HepG2 (cell line): Measurements from ENCODE around the gene SPINDOC. TPM values are rescaled to one million over a fixed set of nuclear protein-coding genes. Genes with fewer than 3 reads are reported as not detected.
A peak's percentile ranks its signal among the peaks of the same experiment; 100 is the strongest.

ENCODE experiments used
- ARID3A ChIP-seq: IDR thresholded peaks from 2 replicates; pipeline ENCODE4 v1.6.1; 2012; ENCODE audit warnings: low read depth, low read length, improper control_type of control experiment
- GATAD2A ChIP-seq: IDR thresholded peaks from 2 replicates; pipeline ENCODE4 v1.6.1; 2016
- SOX6 ChIP-seq, 2 experiments: fragments of 450-650 bp in 1 of 2; sonication (generic) in 1 of 2; formaldehyde crosslinking in 1 of 2; IDR thresholded peaks; 2 replicates each; pipeline versions ENCODE4 v1.4.0 to v1.6.1; 2017 to 2020; ENCODE audit warnings: antibody characterized with exemption in 1 of 2, mild to moderate bottlenecking in 1 of 2, missing genetic modification reagents in 1 of 2
- ZBTB38 ChIP-seq: sonication (generic); formaldehyde crosslinking; IDR thresholded peaks from 2 replicates; pipeline ENCODE4 v1.5.1; 2020; ENCODE audit warnings: mild to moderate bottlenecking, missing genetic modification reagents
- ZNF34 ChIP-seq: sonication (generic); formaldehyde crosslinking; IDR thresholded peaks from 2 replicates; pipeline ENCODE4 v1.4.0; 2020; ENCODE audit warnings: mild to moderate bottlenecking, missing genetic modification reagents, borderline replicate concordance
- ZNF569 ChIP-seq: sonication (generic); formaldehyde crosslinking; IDR thresholded peaks from 2 replicates; pipeline ENCODE4 v1.5.0; 2020; ENCODE audit warnings: mild to moderate bottlenecking, missing genetic modification reagents, moderate library complexity, borderline replicate concordance
- polyA plus RNA-seq, 8 experiments: library from polyadenylated mRNA; depleted of rRNA in 3 of 8; stranded (reverse) in 7 of 8; unstranded in 1 of 8; fragments of >200 nt; fragmentation: Illumina TruSeq in 4 of 8; extraction: Trizol in 4 of 8; gene quantifications; 2 replicates each; pipeline versions ENCODE4 v1.2.1 to v1.2.3, GENCODE V29; 2011 to 2016; ENCODE audit warnings: low read depth in 4 of 8, missing spikeins in 1 of 8, mixed read lengths in 1 of 8; ENCODE audit not compliant: insufficient read depth in 1 of 8
- total RNA-seq, 5 experiments: library from RNA; depleted of rRNA; stranded (reverse); fragments of >200 nt; fragmentation: Illumina TruSeq; extraction: Trizol; gene quantifications; 2 replicates each; pipeline ENCODE4 v1.2.3, GENCODE V29; 2016; ENCODE audit warnings: low read depth in 1 of 5
- TF ChIP-seq, protein P1 (sequence below): sonication (generic); formaldehyde crosslinking; IDR thresholded peaks from 2 replicates; pipeline ENCODE4 v1.4.0; 2020; ENCODE audit warnings: missing genetic modification reagents
- TF ChIP-seq, protein P2 (sequence below): sonication (generic); formaldehyde crosslinking; conservative IDR thresholded peaks from 2 replicates; pipeline ENCODE4 v1.4.0; 2020; ENCODE audit warnings: missing genetic modification reagents
- TF ChIP-seq, protein P3 (sequence below): sonication (generic); formaldehyde crosslinking; IDR thresholded peaks from 2 replicates; pipeline ENCODE4 v1.4.0; 2020; ENCODE audit warnings: mild to moderate bottlenecking, missing genetic modification reagents
- TF ChIP-seq, protein P4 (sequence below): sonication (generic); formaldehyde crosslinking; IDR thresholded peaks from 2 replicates; pipeline ENCODE4 v1.8.1; 2023; ENCODE audit warnings: mild to moderate bottlenecking, inconsistent platforms, moderate library complexity, missing genetic modification reagents, borderline replicate concordance

SPINDOC gene
- total and polyA plus RNA-seq, 2 of the 13 experiments (the other 11 are each of a cell fraction or from before 2014, with no cell fraction given): 21.4 to 29.9 TPM

DNA sequence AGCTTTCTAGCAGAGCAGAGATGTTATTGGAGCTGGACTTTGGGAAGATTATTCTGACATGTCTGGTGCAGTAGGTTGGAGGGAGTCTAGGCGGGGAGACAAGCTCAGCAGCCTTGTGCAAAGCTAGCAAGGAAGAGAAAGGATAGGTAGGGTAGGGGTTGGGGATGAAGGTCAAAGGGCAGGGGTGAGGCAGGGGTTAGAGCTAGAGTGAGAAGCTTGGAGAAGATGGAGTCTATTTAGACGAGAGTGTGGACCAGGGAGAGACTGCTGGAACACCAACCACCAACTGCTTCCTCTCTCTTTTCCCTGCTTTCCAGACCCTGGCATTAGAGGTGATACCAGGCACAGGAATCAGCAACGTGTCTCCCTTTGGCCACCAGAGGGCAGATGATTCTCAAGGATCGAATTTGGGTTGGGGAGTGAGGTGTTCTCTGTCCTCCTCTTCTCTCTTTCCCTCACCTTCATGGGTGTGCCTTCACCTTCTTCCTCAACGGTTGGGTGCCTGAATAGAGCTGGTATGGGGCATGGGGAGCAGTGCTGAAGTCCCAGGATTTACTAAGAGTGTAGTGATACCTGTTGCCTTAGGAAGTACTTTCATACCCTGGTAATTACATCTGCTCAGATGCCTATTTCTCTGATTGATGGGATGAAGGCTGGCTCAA, 23.9 kb downstream of the SPINDOC start (continued):
- TF ChIP-seq ARID3A (no peak), ZNF569 (CRISPR knock-in tag) (no peak), GATAD2A (CRISPR knock-in tag) (peak; percentile 32; the same call in 1 of the 2 replicates), SOX6 (IDR thresholded peaks at IDR 0.05) (no peak), SOX6 (CRISPR knock-in tag; IDR thresholded peaks at IDR 0.05) (peak; percentile 42), ZNF34 (CRISPR knock-in tag) (no peak), ZBTB38 (CRISPR knock-in tag) (no peak)
- TF ChIP-seq, protein P1, sequence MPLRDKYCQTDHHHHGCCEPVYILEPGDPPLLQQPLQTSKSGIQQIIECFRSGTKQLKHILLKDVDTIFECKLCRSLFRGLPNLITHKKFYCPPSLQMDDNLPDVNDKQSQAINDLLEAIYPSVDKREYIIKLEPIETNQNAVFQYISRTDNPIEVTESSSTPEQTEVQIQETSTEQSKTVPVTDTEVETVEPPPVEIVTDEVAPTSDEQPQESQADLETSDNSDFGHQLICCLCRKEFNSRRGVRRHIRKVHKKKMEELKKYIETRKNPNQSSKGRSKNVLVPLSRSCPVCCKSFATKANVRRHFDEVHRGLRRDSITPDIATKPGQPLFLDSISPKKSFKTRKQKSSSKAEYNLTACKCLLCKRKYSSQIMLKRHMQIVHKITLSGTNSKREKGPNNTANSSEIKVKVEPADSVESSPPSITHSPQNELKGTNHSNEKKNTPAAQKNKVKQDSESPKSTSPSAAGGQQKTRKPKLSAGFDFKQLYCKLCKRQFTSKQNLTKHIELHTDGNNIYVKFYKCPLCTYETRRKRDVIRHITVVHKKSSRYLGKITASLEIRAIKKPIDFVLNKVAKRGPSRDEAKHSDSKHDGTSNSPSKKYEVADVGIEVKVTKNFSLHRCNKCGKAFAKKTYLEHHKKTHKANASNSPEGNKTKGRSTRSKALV (CRISPR knock-in tag): no peak
- TF ChIP-seq, protein P2, sequence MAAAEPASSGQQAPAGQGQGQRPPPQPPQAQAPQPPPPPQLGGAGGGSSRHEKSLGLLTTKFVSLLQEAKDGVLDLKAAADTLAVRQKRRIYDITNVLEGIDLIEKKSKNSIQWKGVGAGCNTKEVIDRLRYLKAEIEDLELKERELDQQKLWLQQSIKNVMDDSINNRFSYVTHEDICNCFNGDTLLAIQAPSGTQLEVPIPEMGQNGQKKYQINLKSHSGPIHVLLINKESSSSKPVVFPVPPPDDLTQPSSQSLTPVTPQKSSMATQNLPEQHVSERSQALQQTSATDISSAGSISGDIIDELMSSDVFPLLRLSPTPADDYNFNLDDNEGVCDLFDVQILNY (CRISPR knock-in tag): no peak
- TF ChIP-seq, protein P3, sequence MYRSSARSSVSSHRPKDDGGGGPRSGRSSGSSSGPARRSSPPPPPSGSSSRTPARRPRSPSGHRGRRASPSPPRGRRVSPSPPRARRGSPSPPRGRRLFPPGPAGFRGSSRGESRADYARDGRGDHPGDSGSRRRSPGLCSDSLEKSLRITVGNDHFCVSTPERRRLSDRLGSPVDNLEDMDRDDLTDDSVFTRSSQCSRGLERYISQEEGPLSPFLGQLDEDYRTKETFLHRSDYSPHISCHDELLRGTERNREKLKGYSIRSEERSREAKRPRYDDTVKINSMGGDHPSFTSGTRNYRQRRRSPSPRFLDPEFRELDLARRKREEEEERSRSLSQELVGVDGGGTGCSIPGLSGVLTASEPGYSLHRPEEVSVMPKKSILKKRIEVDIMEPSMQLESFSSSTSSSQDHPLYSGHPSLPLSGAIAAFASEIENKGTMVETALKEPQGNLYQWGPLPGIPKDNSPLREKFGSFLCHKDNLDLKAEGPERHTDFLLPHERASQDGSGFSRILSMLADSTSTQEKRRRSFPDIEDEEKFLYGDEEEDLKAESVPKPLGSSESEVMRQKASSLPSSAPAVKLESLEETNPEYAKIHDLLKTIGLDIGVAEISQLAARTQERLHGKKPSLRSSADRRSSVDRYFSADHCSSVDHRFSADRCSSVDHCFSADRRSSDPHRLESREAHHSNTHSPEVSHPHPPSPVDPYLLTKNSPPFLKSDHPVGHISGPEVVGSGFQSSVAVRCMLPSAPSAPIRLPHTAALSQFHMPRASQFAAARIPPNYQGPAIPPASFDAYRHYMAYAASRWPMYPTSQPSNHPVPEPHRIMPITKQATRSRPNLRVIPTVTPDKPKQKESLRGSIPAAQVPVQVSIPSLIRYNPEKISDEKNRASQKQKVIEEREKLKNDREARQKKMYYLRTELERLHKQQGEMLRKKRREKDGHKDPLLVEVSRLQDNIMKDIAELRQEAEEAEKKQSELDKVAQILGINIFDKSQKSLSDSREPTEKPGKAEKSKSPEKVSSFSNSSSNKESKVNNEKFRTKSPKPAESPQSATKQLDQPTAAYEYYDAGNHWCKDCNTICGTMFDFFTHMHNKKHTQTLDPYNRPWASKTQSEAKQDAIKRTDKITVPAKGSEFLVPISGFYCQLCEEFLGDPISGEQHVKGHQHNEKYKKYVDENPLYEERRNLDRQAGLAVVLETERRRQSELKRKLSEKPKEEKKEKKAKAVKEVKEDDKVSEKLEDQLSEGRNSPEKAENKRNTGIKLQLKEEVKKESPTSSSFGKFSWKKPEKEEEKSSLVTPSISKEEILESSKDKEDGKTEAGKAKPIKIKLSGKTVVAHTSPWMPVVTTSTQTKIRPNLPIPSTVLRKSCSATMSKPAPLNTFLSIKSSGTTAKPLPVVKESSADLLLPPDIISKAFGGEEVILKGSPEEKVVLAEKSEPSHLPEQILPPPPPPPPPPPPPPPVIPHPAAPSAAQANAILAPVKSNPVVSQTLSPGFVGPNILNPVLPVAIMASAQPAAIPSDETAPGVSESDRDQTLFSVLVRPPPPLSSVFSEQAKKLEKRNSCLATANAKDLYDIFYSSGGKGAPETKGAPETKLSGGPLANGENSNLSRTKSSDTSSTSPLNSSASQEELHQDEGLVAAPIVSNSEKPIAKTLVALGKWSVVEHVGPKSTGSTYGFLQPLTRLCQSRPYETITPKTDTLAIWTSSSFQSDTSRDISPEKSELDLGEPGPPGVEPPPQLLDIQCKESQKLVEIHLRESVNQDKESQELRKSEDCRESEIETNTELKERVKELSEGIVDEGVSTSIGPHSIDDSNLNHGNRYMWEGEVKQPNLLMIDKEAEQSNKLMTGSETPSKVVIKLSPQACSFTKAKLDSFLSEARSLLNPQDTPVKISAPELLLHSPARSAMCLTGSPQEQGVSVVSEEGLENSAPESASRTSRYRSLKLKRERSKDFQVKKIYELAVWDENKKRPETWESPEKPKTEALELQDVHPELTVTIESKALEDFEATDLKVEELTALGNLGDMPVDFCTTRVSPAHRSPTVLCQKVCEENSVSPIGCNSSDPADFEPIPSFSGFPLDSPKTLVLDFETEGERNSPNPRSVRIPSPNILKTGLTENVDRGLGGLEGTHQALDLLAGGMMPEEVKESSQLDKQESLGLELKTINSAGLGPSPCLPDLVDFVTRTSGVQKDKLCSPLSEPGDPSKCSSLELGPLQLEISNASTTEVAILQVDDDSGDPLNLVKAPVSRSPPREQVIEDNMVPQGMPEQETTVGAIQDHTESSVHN (CRISPR knock-in tag): no peak
- TF ChIP-seq, protein P4, sequence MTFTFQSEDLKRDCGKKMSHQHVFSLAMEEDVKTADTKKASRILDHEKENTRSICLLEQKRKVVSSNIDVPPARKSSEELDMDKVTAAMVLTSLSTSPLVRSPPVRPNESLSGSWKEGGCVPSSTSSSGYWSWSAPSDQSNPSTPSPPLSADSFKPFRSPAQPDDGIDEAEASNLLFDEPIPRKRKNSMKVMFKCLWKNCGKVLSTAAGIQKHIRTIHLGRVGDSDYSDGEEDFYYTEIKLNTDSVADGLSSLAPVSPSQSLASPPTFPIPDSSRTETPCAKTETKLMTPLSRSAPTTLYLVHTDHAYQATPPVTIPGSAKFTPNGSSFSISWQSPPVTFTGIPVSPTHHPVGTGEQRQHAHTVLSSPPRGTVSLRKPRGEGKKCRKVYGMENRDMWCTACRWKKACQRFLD (CRISPR knock-in tag): no peak
